Left renal pelvis (tissue), 4 donors: ENCODE results near the gene DPY30. TPM values are rescaled to one million over a fixed set of nuclear protein-coding genes. Genes with fewer than 3 reads are reported as not detected.

Experiments
- DNase-seq, 4 donors: peaks; one replicate each; pipeline ENCODE4 v3.0.0-alpha.2; 2013; ENCODE audit warnings: low read depth in 4 of 4, low spot score in 3 of 4
- polyA plus RNA-seq, 4 donors: library from polyadenylated mRNA; unstranded; fragments of 120-200 nt; gene quantifications; one replicate each; pipeline ENCODE4 v1.2.1, GENCODE V29; 2013; ENCODE audit not compliant: insufficient read length in 4 of 4

The DPY30 gene
- polyA plus RNA-seq, 4 donors: 64.2 to 119 (median 102) TPM

DNA sequence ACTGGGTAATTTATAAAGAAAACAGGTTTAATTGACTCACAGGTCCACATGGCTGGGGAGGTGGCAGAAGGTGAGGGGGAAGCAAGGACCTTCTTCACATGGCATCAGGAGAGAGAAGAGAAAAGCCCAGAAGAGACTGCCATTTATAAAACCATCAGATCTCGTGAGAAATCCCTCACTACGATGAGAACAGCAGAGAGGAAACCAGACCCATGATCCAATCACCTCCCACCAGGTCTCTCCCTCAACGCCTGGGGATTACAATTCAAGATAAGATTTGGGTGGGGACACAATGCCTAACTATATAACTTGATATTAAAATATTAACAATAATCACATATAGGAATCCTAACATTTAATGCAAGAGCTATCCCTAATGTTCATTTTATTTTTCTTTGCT lies 60.6 kb downstream of the DPY30 start:
- DNase-seq: no peak

DNA sequence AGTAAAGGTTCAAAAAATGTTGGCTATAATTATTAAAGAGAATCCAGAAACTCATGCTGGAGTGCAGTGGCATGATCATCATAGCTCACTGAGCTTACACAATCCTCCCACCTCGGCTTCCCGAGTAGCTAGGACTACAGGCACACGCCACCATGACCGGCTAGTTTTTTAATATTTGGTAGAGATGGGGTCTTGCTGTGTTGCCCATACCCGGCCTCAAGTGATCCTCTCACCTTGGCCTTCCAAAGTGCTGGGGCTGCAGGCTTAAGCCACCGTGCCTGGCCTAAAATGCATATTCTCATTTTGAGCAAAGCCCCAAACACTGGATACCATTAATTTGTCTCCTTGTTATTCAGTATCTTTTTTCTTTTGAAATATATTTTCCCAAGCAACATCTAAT lies 61.2 kb downstream of the DPY30 start:
- DNase-seq: no peak

Other genes starting within 250 kb of the DPY30 start
- gene MEMO1, start 28.8 kb downstream of the DPY30 start, polyA plus RNA-seq: 10 to 100 TPM; 29.1 to 44.0 (median 33.4) TPM
- 10 to 100 TPM; 27.3 to 36.4 (median 32.6) TPM for gene SPAST, start 23.8 kb upstream of the DPY30 start, polyA plus RNA-seq
- gene SLC30A6, start 126.1 kb upstream of the DPY30 start, polyA plus RNA-seq: 10 to 100 TPM; 24.8 to 32.7 (median 28.3) TPM
- 1 to 10 TPM in 2 of 4 donors, under 1 TPM in 2; 0.85 to 1.4 (median 0.94) TPM for gene NLRC4, start 225.1 kb upstream of the DPY30 start, polyA plus RNA-seq
- gene YIPF4, start 238.1 kb upstream of the DPY30 start, polyA plus RNA-seq: 10 to 100 TPM; 58.9 to 84.4 (median 74.8) TPM